Left kidney (tissue), 8 donors: ENCODE measurements around the gene NREP. TPM values are rescaled to one million over a fixed set of nuclear protein-coding genes. Genes with fewer than 3 reads are reported as not detected.

Experiments
- DNase-seq: peaks from one replicate; pipeline ENCODE4 v3.0.0-alpha.2; 2013
- long read RNA-seq, 8 donors: transcript quantifications; one replicate each; lab custom pipeline, GENCODE V29; 2026
- polyA plus RNA-seq: library from polyadenylated mRNA; unstranded; fragments of 120-200 nt; gene quantifications from one replicate; pipeline ENCODE4 v1.2.1, GENCODE V29; 2013; ENCODE audit not compliant: insufficient read length

Gene NREP
- 845 TPM for polyA plus RNA-seq
- long read RNA-seq, donor 1, transcript NREP-201 (4 exons, 2,013 nt) = major isoform, 197 of 401 reads
- long read RNA-seq, donor 1, transcript NREP-202 (5 exons, 2,581 nt) = minor isoform, 108 of 401 reads
- long read RNA-seq, donor 1, transcript NREP-214 (3 exons, 577 nt) = minor isoform, 33 of 401 reads
- long read RNA-seq, donor 1, transcript NREP-204 (5 exons, 704 nt) = minor isoform, 11 of 401 reads
- long read RNA-seq, donor 1, partial matches to known transcripts = 22 of 401 reads
- long read RNA-seq, donor 1, other reads (novel, unspliced or antisense) = 0 of 401 reads
- long read RNA-seq, donor 2, transcript NREP-206 (3 exons, 2,304 nt) = minor isoform, 15 of 347 reads
- long read RNA-seq, donor 2, transcript NREP-201 (4 exons, 2,013 nt) = major isoform, 200 of 347 reads
- long read RNA-seq, donor 2, transcript NREP-202 (5 exons, 2,581 nt) = minor isoform, 74 of 347 reads
- long read RNA-seq, donor 2, transcript NREP-214 (3 exons, 577 nt) = minor isoform, 23 of 347 reads
- long read RNA-seq, donor 2, partial matches to known transcripts = 13 of 347 reads
- long read RNA-seq, donor 2, other reads (novel, unspliced or antisense) = 0 of 347 reads
- long read RNA-seq, donor 3, transcript NREP-202 (5 exons, 2,581 nt) = minor isoform, 50 of 233 reads
- long read RNA-seq, donor 3, transcript NREP-206 (3 exons, 2,304 nt) = minor isoform, 10 of 233 reads
- long read RNA-seq, donor 3, transcript NREP-201 (4 exons, 2,013 nt) = major isoform, 127 of 233 reads
- long read RNA-seq, donor 3, transcript NREP-214 (3 exons, 577 nt) = minor isoform, 15 of 233 reads
- long read RNA-seq, donor 3, partial matches to known transcripts = 22 of 233 reads
- long read RNA-seq, donor 3, other reads (novel, unspliced or antisense) = 0 of 233 reads
- long read RNA-seq, donor 4, transcript NREP-201 (4 exons, 2,013 nt) = major isoform, 14 of 26 reads
- long read RNA-seq, donor 4, transcript NREP-202 (5 exons, 2,581 nt) = minor isoform, 8 of 26 reads
- long read RNA-seq, donor 4, partial matches to known transcripts = 0 of 26 reads
- long read RNA-seq, donor 4, other reads (novel, unspliced or antisense) = 0 of 26 reads
- long read RNA-seq, donor 5, transcript NREP-201 (4 exons, 2,013 nt) = major isoform, 237 of 460 reads
- long read RNA-seq, donor 5, transcript NREP-204 (5 exons, 704 nt) = minor isoform, 19 of 460 reads
- long read RNA-seq, donor 5, transcript NREP-214 (3 exons, 577 nt) = minor isoform, 36 of 460 reads
- long read RNA-seq, donor 5, transcript NREP-202 (5 exons, 2,581 nt) = minor isoform, 110 of 460 reads
- long read RNA-seq, donor 5, partial matches to known transcripts = 21 of 460 reads
- long read RNA-seq, donor 5, other reads (novel, unspliced or antisense) = 7 of 460 reads
- long read RNA-seq, donor 6, transcript NREP-206 (3 exons, 2,304 nt) = minor isoform, 22 of 365 reads
- long read RNA-seq, donor 6, transcript NREP-201 (4 exons, 2,013 nt) = major isoform, 203 of 365 reads
- long read RNA-seq, donor 6, transcript NREP-214 (3 exons, 577 nt) = minor isoform, 22 of 365 reads
- long read RNA-seq, donor 6, transcript NREP-202 (5 exons, 2,581 nt) = minor isoform, 86 of 365 reads
- long read RNA-seq, donor 6, partial matches to known transcripts = 10 of 365 reads
- long read RNA-seq, donor 6, other reads (novel, unspliced or antisense) = 0 of 365 reads
- long read RNA-seq, donor 7, transcript NREP-201 (4 exons, 2,013 nt) = major isoform, 272 of 468 reads
- long read RNA-seq, donor 7, transcript NREP-214 (3 exons, 577 nt) = minor isoform, 35 of 468 reads
- long read RNA-seq, donor 7, transcript NREP-202 (5 exons, 2,581 nt) = minor isoform, 92 of 468 reads
- long read RNA-seq, donor 7, transcript NREP-206 (3 exons, 2,304 nt) = minor isoform, 13 of 468 reads
- long read RNA-seq, donor 7, partial matches to known transcripts = 19 of 468 reads
- long read RNA-seq, donor 7, other reads (novel, unspliced or antisense) = 0 of 468 reads
- long read RNA-seq, donor 8, transcript NREP-201 (4 exons, 2,013 nt) = major isoform, 93 of 162 reads
- long read RNA-seq, donor 8, transcript NREP-214 (3 exons, 577 nt) = minor isoform, 14 of 162 reads
- long read RNA-seq, donor 8, transcript NREP-202 (5 exons, 2,581 nt) = minor isoform, 34 of 162 reads
- long read RNA-seq, donor 8, transcript NREP-204 (5 exons, 704 nt) = minor isoform, 8 of 162 reads
- long read RNA-seq, donor 8, partial matches to known transcripts = 0 of 162 reads
- long read RNA-seq, donor 8, other reads (novel, unspliced or antisense) = 0 of 162 reads

- DNase-seq = no peak
Observed at GRCh38 chr5:111756581-111757354, at the start of gene NREP. TSS of gene NREP (minus strand) at chr5:111757194. CDS start at chr5:111755772, 1,422 bp downstream.

GRCh38 chr5:111806753-111807152 lies 49.8 kb upstream of the NREP start:
- DNase-seq = no peak

- DNase-seq = no peak
Observed at GRCh38 chr5:111806156-111806555, 49.2 kb upstream of the NREP start.

GRCh38 chr5:111805071-111805470 lies 48.1 kb upstream of the NREP start:
- DNase-seq = no peak

- DNase-seq = no peak
Observed at GRCh38 chr5:111800351-111800750, 43.4 kb upstream of the NREP start.

- no peak for DNase-seq
Observed at GRCh38 chr5:111795142-111795541, 38.1 kb upstream of the NREP start.

GRCh38 chr5:111792471-111793058 lies 35.6 kb upstream of the NREP start:
- no peak for DNase-seq

- DNase-seq = no peak
Observed at GRCh38 chr5:111790295-111790694, 33.3 kb upstream of the NREP start.

- no peak for DNase-seq
Observed at GRCh38 chr5:111787006-111787405, 30.0 kb upstream of the NREP start.

- no peak for DNase-seq
Observed at GRCh38 chr5:111784491-111785181, 27.6 kb upstream of the NREP start.

GRCh38 chr5:111783537-111783936 lies 26.5 kb upstream of the NREP start:
- DNase-seq = no peak

- no peak for DNase-seq
Observed at GRCh38 chr5:111782216-111782615, 25.2 kb upstream of the NREP start.

GRCh38 chr5:111781200-111781599 lies 24.2 kb upstream of the NREP start:
- DNase-seq = no peak

GRCh38 chr5:111779922-111780292 lies 22.9 kb upstream of the NREP start:
- DNase-seq = no peak

- DNase-seq = no peak
Observed at GRCh38 chr5:111779260-111779921, 22.4 kb upstream of the NREP start.

GRCh38 chr5:111776913-111777781 lies 20.2 kb upstream of the NREP start:
- DNase-seq = no peak

GRCh38 chr5:111775224-111775623 lies 18.2 kb upstream of the NREP start:
- no peak for DNase-seq
